HG03575 (cell line): ENCODE data around the gene BCOR.

Experiments
- ATAC-seq: cut with Tn5 transposase; IDR thresholded peaks from one replicate; pipeline ENCODE4 v1.9.1; 2021; ENCODE audit not compliant: unreplicated experiment, insufficient number of reproducible peaks, low FRiP score; ENCODE audit errors: extremely low read depth

The BCOR gene

GRCh38 chrX:40049084-40049641 is 48.6 kb downstream of the BCOR start:
- ATAC-seq = no peak

- ATAC-seq = no peak
Observed at GRCh38 chrX:40047485-40047884, 50.3 kb downstream of the BCOR start.

GRCh38 chrX:40043895-40044294 is 53.9 kb downstream of the BCOR start:
- ATAC-seq = no peak

GRCh38 chrX:40041915-40042314 is 55.8 kb downstream of the BCOR start:
- no peak for ATAC-seq

- ATAC-seq = no peak
Observed at GRCh38 chrX:40040686-40041461, 56.9 kb downstream of the BCOR start.

- no peak for ATAC-seq
Observed at GRCh38 chrX:40039887-40040286, 57.9 kb downstream of the BCOR start.

- no peak for ATAC-seq
Observed at GRCh38 chrX:40037367-40037766, 60.4 kb downstream of the BCOR start.

- no peak for ATAC-seq
Observed at GRCh38 chrX:40035726-40036125, 62.0 kb downstream of the BCOR start.

GRCh38 chrX:40031911-40032310 is 65.8 kb downstream of the BCOR start:
- no peak for ATAC-seq

GRCh38 chrX:40030205-40030604 is 67.6 kb downstream of the BCOR start:
- no peak for ATAC-seq

- ATAC-seq = no peak
Observed at GRCh38 chrX:40022421-40022820, 75.3 kb downstream of the BCOR start.

- ATAC-seq = no peak
Observed at GRCh38 chrX:40021647-40022046, 76.1 kb downstream of the BCOR start.

- no peak for ATAC-seq
Observed at GRCh38 chrX:40019541-40019940, 78.2 kb downstream of the BCOR start.

GRCh38 chrX:40018041-40018440 is 79.7 kb downstream of the BCOR start:
- no peak for ATAC-seq

GRCh38 chrX:40016749-40017148 is 81.0 kb downstream of the BCOR start:
- no peak for ATAC-seq

- no peak for ATAC-seq
Observed at GRCh38 chrX:40015693-40016092, 82.1 kb downstream of the BCOR start.

- ATAC-seq = no peak
Observed at GRCh38 chrX:40013266-40014195, 84.2 kb downstream of the BCOR start.

- no peak for ATAC-seq
Observed at GRCh38 chrX:40012868-40013265, 84.9 kb downstream of the BCOR start.

- no peak for ATAC-seq
Observed at GRCh38 chrX:40012039-40012867, 85.5 kb downstream of the BCOR start.
